Measurements from ENCODE around the gene OR51F2.
"Not testable (repeated sequence)": the region's sequence is repeated elsewhere in the genome, so short reads cannot be mapped to it uniquely, and the experiment has no call there.

The OR51F2 gene

GRCh38 chr11:4821021-4821420 is at the start of gene OR51F2:
Gene OR51F2 (plus strand): TSS chr11:4821321. CDS start chr11:4821422, 101 bp downstream.
- DNase-seq, result no peak

GRCh38 chr11:4782454-4782853 is 38.7 kb upstream of the OR51F2 start:
- no peak for DNase-seq

GRCh38 chr11:4797206-4797605 is 23.9 kb upstream of the OR51F2 start:
- DNase-seq, result no peak

- DNase-seq, result no peak
Measured at GRCh38 chr11:4798427-4799183, 22.5 kb upstream of the OR51F2 start.

- DNase-seq, result not testable (repeated sequence)
Measured at GRCh38 chr11:4801316-4801715, 19.8 kb upstream of the OR51F2 start.

- DNase-seq, result no peak
Measured at GRCh38 chr11:4804280-4804679, 16.8 kb upstream of the OR51F2 start, which contains the start of gene OR52R1. Gene OR52R1 (minus strand): TSS chr11:4804380. CDS start chr11:4804380, 0 bp downstream.

GRCh38 chr11:4808476-4808875 is 12.6 kb upstream of the OR51F2 start:
- no peak for DNase-seq

- DNase-seq, result no peak
Measured at GRCh38 chr11:4809246-4809645, 11.9 kb upstream of the OR51F2 start.

GRCh38 chr11:4825132-4825531 is 4.0 kb downstream of the OR51F2 start:
- no peak for DNase-seq

- DNase-seq, result no peak
Measured at GRCh38 chr11:4826425-4826824, 5.3 kb downstream of the OR51F2 start.

GRCh38 chr11:4830346-4830745 is 9.2 kb downstream of the OR51F2 start:
- no peak for DNase-seq

GRCh38 chr11:4830909-4831308 is 9.8 kb downstream of the OR51F2 start:
- DNase-seq, result no peak

- DNase-seq, result no peak
Measured at GRCh38 chr11:4839851-4840549, 18.9 kb downstream of the OR51F2 start.

GRCh38 chr11:4848908-4849532 is 27.9 kb downstream of the OR51F2 start, which contains the start of gene OR51S1:
Gene OR51S1 (minus strand): TSS chr11:4849208. CDS start chr11:4849208, 0 bp downstream.
- DNase-seq, result no peak

- DNase-seq, result no peak
Measured at GRCh38 chr11:4851033-4851432, 29.9 kb downstream of the OR51F2 start.

GRCh38 chr11:4854286-4854685 is 33.2 kb downstream of the OR51F2 start:
- DNase-seq, result not testable (repeated sequence)

- no peak for DNase-seq
Measured at GRCh38 chr11:4862447-4863236, 41.5 kb downstream of the OR51F2 start.

- DNase-seq, result no peak
Measured at GRCh38 chr11:4863876-4864275, 42.8 kb downstream of the OR51F2 start.

GRCh38 chr11:4865855-4866254 is 44.7 kb downstream of the OR51F2 start:
- no peak for DNase-seq
